GM19099 (cell line): ENCODE results near the gene ANGPTL8.

Experiments used
- POLR2A ChIP-seq: IDR thresholded peaks from 3 replicates; pipeline ENCODE4 v1.6.1; 2011; ENCODE audit warnings: low read depth; ENCODE audit not compliant: insufficient read length; ENCODE audit errors: extremely low read depth

Gene ANGPTL8

GRCh38 chr19:11238781-11239376 is 540 bp upstream of the ANGPTL8 start:
- TF ChIP-seq POLR2A = no peak

DNA sequence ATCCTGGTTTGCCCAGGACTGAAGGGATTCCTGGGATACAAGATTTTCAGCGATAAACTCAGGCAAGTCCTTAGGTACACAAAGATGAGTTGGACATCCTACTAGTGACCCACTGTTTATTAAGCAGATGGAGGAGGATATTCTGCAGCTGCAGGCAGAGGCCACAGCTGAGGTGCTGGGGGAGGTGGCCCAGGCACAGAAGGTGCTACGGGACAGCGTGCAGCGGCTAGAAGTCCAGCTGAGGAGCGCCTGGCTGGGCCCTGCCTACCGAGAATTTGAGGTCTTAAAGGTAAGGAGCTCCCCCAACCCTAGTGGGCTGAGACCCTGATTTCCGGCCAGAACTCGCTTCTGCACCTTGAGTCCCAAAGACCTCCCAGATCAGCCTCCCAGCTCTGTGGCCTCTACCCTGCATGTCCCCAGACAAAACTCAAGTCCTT is 607 bp downstream of the ANGPTL8 start:
- no peak for TF ChIP-seq POLR2A

- TF ChIP-seq POLR2A = no peak
These were observed 2.6 kb downstream of the ANGPTL8 start for GRCh38 chr19:11242025-11242424.

DNA sequence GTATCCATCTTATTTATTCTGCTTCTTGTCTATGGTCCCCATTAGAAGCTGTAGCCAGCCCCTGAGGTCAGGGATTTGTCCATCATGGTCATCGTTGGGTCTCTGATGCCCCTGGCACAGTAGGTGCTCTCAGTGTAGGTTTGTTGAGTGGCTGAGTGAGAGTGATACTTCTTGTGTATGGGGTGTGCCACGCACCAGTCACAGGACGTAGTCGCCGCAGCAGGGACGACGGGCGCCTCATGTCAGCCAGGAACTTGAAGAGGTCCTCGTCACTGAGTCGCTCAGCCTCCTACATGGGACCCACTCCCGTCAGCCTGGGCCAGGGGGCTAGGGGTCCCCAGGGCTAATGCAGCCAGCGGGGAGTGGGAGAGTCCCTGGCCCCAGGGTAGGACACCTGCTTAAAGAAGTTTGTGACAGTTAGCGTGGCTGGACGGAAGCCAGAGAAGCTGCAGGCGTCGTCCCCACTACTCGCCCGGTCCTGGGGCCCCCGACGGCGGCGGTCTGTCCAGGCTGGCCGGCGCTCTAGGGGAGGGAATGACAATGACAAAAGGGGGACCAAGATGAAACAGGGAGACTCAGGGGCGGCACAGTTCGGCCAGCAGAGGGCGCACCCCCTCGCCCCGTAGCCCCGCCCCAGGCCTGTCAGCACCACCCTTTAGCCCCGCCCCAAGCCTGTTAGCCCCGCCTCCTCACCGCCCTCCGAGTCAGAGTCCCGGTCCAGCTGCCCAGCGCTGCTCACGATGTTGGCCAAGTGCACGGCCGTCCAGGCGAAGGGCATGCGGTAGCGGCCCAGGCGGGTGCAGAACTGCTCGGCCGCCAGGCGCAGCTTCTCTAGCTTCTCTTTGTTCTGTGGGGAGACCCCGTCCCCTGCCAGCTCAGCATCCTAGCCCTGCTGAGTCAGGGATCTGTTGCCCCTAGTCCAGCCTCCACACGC is 3.7 kb downstream of the ANGPTL8 start:
- no peak for TF ChIP-seq POLR2A

DNA sequence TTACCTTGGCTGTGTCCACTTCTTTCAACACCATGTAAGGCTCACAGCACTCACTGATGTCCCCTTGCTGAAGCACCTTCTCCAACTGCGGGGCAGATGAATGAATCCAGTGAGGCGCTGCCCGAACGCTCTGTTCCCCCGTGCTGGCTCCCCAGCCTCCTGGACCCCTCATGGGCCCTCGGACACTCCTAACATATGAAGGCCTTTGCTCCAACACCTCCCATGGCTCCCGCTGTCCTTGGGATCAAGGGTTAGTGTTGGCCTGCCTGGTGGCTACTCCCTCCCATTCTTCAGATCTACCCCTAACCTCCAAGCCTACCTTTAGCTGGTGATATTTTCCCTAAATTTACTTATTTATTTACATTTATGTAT is 4.4 kb downstream of the ANGPTL8 start:
- no peak for TF ChIP-seq POLR2A

DNA sequence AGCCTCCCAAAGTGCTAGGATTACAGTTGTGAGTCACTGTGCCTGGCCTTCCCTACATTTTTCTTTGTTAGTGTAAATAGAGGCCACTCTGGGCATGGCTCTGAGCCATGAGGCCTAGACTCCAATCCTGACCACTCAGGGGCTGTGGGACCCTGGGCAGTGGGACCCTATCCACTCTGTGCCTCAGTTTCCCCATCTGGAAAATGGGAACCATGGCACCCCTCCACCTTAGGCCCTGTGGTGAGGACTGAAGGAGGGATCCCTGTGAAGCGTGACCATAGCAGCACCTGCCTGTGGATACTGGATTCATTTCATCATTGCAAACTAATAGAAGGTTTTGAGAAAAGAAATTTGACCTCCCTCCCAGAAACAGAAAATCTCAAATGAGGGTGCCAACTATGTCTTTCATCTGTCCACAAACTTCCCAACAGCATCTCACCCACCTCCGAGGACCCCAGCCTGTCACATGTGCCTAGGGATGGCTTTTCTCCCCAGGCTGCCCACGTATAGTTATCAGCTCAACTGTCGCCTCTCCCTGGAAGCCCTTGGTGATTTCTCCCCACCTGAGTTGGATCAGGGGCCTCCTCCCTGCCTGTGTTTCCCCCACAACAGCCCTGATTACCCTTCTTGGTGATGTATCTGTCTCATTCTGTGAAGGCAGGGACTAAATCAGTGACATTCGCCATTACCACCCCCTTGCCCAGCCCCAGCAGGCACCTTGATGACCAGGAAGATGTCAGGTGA is 5.6 kb downstream of the ANGPTL8 start:
- TF ChIP-seq POLR2A = no peak

DNA sequence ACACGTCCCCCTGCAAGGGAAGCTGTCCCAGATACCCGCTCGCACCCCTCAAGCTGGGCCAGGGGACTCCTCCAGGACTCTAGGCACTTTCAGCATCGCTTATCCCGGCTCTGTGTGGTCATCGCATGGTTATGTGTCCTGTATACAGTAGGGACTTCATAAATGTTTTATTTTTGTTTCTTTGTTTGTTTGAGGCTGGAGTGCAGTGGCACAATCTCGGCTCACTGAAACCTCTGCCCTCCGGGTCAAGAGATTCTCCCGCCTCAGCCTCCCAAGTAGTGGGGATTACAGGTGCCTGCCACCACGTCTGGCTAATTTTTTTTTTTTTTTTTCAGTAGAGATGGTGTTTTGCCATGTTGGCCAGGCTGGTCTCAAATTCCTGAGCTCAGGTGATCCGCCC is 7.5 kb downstream of the ANGPTL8 start:
- TF ChIP-seq POLR2A = no peak

GRCh38 chr19:11247391-11247790 is 8.0 kb downstream of the ANGPTL8 start:
- TF ChIP-seq POLR2A = no peak

- no peak for TF ChIP-seq POLR2A
These were observed 8.5 kb downstream of the ANGPTL8 start for GRCh38 chr19:11247934-11248333.

GRCh38 chr19:11248852-11249251 is 9.4 kb downstream of the ANGPTL8 start:
- TF ChIP-seq POLR2A = no peak

GRCh38 chr19:11251217-11251616 is 11.8 kb downstream of the ANGPTL8 start:
- no peak for TF ChIP-seq POLR2A

DNA sequence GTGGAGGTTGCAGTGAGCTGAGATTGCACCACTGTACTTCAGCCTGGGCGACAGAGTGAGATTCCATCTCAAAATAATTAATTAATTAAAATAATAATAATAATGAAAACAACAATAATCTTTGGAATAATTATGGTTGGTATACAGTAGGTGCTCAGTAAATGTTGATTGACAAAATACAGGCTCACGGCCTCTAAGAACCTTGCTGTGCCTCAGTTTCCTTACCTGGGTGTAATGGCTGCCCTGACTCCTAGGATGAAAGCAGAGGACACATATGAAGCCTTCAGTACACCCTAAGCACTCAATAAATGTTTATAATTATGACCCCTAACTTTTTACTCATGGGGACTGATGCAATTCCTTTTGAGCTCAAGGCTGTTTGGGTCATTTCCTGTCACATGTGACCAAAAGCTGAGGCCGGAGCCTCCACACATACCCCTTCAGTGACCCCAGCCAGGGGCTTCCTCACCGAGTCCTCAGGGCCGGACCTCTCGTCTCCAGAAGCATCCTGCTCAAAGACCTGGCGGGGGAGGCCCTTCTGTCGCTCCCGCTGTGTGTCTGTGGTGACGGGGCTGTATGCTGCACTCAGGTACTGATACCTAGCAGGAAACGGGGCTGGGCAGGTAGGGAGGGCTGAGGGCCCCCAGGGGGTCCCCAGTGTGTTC is 12.4 kb downstream of the ANGPTL8 start:
- no peak for TF ChIP-seq POLR2A

DNA sequence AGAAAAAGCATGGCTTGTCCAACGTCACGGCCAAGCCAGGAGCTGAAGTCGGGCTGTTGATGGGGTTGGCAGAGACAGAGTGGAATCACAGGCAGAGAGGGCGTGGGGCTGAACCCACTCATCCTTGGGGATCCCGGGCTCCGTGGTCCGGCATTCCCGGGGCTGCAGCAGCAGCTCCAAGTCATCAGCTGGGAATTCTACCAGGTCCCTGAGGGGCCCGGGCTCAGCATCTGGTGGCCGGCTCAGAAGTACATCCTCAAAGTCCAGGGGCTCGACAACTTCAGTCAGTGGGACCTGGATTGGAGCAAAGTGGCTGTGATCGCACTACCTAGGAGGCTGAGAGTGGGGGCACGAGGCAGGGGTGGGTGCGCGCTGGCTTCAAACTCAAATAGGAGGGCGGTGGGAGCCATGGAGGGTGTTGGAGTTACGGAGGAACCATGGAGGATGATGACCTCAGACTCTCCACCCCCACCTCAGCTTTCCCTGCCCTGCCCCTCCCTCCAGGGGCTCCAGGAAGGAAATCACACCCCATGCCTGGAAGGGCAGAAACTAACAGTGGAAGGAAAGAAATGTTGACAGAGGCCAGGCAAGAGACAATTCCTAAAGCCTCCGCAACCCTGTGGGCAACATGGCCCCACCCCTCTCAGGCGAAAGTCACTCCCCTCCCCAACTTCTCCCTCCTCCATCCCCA is 13.4 kb downstream of the ANGPTL8 start:
- no peak for TF ChIP-seq POLR2A

- no peak for TF ChIP-seq POLR2A
These were observed 15.2 kb downstream of the ANGPTL8 start for GRCh38 chr19:11254666-11255065.

- no peak for TF ChIP-seq POLR2A
These were observed 16.8 kb downstream of the ANGPTL8 start for GRCh38 chr19:11256189-11256588.

- TF ChIP-seq POLR2A = no peak
These were observed 18.5 kb downstream of the ANGPTL8 start for GRCh38 chr19:11257846-11258380.
